GM21723 (cell line): Measurements from ENCODE around the gene FOXF2.

Experiments used
- ATAC-seq: cut with Tn5 transposase; IDR thresholded peaks from one replicate; pipeline ENCODE4 v1.9.1; 2021; ENCODE audit warnings: mild to moderate bottlenecking, moderate library complexity; ENCODE audit not compliant: unreplicated experiment

Gene FOXF2

GRCh38 chr6:1405221-1405620 is 15.8 kb downstream of the FOXF2 start:
- no peak for ATAC-seq

GRCh38 chr6:1406306-1407072 is 17.1 kb downstream of the FOXF2 start:
- ATAC-seq: no peak

GRCh38 chr6:1407499-1407990 is 18.2 kb downstream of the FOXF2 start:
- ATAC-seq: no peak

- ATAC-seq: no peak
Observed at GRCh38 chr6:1409774-1410465, 20.5 kb downstream of the FOXF2 start.

- no peak for ATAC-seq
Observed at GRCh38 chr6:1412901-1413300, 23.5 kb downstream of the FOXF2 start.

GRCh38 chr6:1415416-1416063 is 26.2 kb downstream of the FOXF2 start:
- ATAC-seq: no peak

- ATAC-seq: no peak
Observed at GRCh38 chr6:1416191-1416760, 26.9 kb downstream of the FOXF2 start.

- no peak for ATAC-seq
Observed at GRCh38 chr6:1416820-1417219, 27.4 kb downstream of the FOXF2 start.

- no peak for ATAC-seq
Observed at GRCh38 chr6:1417718-1418117, 28.3 kb downstream of the FOXF2 start.

- ATAC-seq: no peak
Observed at GRCh38 chr6:1418471-1419191, 29.3 kb downstream of the FOXF2 start.

- ATAC-seq: no peak
Observed at GRCh38 chr6:1420382-1420781, 31.0 kb downstream of the FOXF2 start.

GRCh38 chr6:1422290-1422689 is 32.9 kb downstream of the FOXF2 start:
- ATAC-seq: no peak

- ATAC-seq: no peak
Observed at GRCh38 chr6:1423578-1423977, 34.2 kb downstream of the FOXF2 start.

GRCh38 chr6:1424306-1424927 is 35.0 kb downstream of the FOXF2 start:
- no peak for ATAC-seq

- ATAC-seq: no peak
Observed at GRCh38 chr6:1426416-1426815, 37.0 kb downstream of the FOXF2 start.

- ATAC-seq: no peak
Observed at GRCh38 chr6:1435806-1436205, 46.4 kb downstream of the FOXF2 start.

- no peak for ATAC-seq
Observed at GRCh38 chr6:1436334-1437306, 47.2 kb downstream of the FOXF2 start.

GRCh38 chr6:1437553-1438406 is 48.4 kb downstream of the FOXF2 start:
- no peak for ATAC-seq
